ENCODE results near the gene TFAP2A.
A peak's percentile ranks its signal among the peaks of the same experiment; 100 is the strongest.

TFAP2A gene

DNA sequence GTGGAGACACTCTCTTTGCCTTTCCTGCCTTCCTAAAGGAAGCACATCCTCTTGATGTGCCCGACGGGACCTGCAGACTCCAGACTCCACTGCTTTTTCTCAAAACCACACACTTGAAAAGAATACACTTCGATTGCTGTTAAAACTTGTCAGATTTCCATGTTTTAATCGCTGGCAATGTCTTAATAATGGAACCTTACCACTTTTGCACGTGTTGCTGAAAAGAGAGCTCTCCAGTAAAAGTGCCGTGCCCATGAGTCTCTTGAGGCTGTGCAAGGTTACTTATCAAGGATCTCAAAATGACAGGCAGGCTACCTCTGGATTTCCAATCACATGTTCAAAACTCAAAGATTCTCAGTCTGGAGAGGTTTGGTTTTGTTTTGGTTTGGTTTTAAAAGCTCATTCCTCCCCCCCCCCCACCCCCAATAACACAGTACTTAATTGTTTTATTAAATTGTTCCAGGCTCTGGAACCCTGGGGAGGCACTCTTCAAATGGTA lies 12.0 kb upstream of the TFAP2A start:
- peak overlapping the region; percentile 40 to 46 for H3K9ac ChIP-seq (ENCODE audit: low read depth in 1 of 2, low read length in 2 of 2)
- no peaks in the 10 kb centered on the region for H3K36me3 ChIP-seq (ENCODE audit: control insufficient read depth in 1 of 2, insufficient read depth in 2 of 2, low read length in 2 of 2)
- H3K4me1 ChIP-seq (ENCODE audit: control insufficient read depth in 1 of 2, insufficient read depth in 2 of 2, low read length in 2 of 2), result peaks cover 4 to 16% of the 10 kb centered on the region in 2 donors
- H3K27ac ChIP-seq (ENCODE audit: low read depth, low read length), result no peak overlapping the region
- no peaks in the 10 kb centered on the region for H3K9me3 ChIP-seq (ENCODE audit: control insufficient read depth in 1 of 2, low read length in 2 of 2)
- H3K27me3 ChIP-seq (ENCODE audit: control insufficient read depth in 1 of 2, insufficient read depth in 2 of 2, low read length in 2 of 2), result peaks cover 45 to 60% of the 10 kb centered on the region in 2 donors
- H3K4me3 ChIP-seq (ENCODE audit: low read depth in 1 of 2, low read length in 2 of 2), result peak overlapping the region; percentile 74

DNA sequence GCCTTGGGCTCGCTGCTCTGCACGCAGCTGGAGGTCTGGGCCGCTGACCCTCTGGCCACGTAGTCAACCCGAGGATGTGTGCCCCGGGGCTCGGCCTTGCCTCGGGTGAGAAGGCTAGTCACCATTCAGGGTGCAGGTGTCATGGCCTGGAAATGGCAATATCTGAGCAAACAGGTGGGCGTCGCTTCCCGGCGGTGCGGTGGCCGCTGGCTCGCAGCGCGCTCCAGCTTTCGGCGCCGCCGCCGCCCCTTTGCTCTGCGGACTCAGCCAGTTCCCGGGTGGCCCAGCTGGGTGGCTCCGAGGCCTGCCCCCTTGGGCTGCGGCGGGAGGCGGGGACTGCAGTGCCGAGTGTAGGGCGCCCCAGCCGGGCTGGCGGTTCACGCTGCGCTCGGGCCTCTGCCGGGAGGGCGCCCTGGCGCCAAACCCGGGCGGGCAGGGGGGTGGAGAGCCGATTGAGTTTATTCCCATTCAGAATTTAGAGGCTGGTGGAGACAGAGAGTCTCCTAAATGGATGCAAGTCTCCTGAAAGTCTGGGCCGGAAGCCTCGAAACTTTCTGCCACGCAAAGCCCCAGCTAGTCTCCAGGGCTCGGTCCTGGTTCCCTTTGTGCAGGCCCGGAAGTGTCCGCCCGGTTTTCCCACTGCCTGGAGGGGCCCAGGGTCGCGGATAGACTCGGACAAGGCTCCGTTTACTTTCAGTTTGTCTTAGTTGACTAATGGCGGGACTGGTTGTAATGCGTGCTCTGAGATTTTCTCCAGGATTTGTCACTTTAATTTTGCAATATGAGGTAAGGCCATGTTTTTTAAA lies 11.3 kb upstream of the TFAP2A start:
- H3K27me3 ChIP-seq (ENCODE audit: control insufficient read depth in 1 of 2, insufficient read depth in 2 of 2, low read length in 2 of 2), result peaks cover 52 to 66% of the 10 kb centered on the region in 2 donors
- H3K36me3 ChIP-seq (ENCODE audit: control insufficient read depth in 1 of 2, insufficient read depth in 2 of 2, low read length in 2 of 2), result no peaks in the 10 kb centered on the region
- H3K9me3 ChIP-seq (ENCODE audit: control insufficient read depth in 1 of 2, low read length in 2 of 2), result no peaks in the 10 kb centered on the region
- H3K9ac ChIP-seq (ENCODE audit: low read depth in 1 of 2, low read length in 2 of 2), result peak overlapping the region; percentile 40 to 46
- no peak overlapping the region for H3K27ac ChIP-seq (ENCODE audit: low read depth, low read length)
- H3K4me1 ChIP-seq (ENCODE audit: control insufficient read depth in 1 of 2, insufficient read depth in 2 of 2, low read length in 2 of 2), result peaks cover 4 to 16% of the 10 kb centered on the region in 2 donors
- peak overlapping the region; percentile 74 for H3K4me3 ChIP-seq (ENCODE audit: low read depth in 1 of 2, low read length in 2 of 2)

DNA sequence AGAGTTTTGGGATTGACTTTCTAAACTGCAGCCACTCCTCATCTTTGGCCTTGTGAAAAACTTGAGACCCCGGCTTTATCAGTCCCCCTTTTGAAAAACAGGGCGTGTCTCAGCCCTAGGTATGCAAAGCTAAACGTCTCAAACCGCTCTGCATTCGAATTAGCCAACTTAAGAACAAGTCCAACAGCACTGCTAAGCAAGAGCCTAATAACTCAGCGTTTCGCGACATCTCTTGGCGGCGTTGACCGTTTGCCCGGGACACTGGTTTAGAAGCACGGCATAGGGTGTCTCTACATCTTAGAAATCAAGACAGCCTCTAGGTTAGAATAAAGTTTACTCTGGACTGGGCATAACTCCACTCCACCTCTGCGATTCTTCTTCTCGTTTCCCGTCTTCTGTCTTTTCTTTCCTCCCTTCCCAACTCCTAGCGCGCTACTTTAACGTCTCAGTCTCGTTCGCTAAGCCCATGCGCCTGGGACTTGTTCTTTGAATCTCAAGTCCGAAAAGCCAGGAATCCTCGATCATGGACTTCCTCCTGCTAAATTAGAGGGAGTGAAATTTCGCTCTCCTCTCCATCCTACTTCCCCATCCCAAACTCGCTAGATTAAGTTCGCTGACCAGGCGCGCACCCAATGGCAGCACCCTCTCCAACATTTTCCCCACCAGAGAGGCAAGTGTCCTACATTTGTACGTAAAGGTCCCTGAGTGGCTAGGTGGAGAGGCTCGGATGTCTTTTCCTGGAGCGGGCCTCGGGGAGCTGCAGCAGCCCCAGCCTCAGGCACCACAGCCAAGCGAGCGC lies 10.5 kb upstream of the TFAP2A start:
- peak overlapping the region; percentile 74 for H3K4me3 ChIP-seq (ENCODE audit: low read depth in 1 of 2, low read length in 2 of 2)
- no peak overlapping the region for H3K27ac ChIP-seq (ENCODE audit: low read depth, low read length)
- no peaks in the 10 kb centered on the region for H3K9me3 ChIP-seq (ENCODE audit: control insufficient read depth in 1 of 2, low read length in 2 of 2)
- H3K36me3 ChIP-seq (ENCODE audit: control insufficient read depth in 1 of 2, insufficient read depth in 2 of 2, low read length in 2 of 2), result no peaks in the 10 kb centered on the region
- H3K4me1 ChIP-seq (ENCODE audit: control insufficient read depth in 1 of 2, insufficient read depth in 2 of 2, low read length in 2 of 2), result peaks cover 4 to 16% of the 10 kb centered on the region in 2 donors
- H3K9ac ChIP-seq (ENCODE audit: low read depth in 1 of 2, low read length in 2 of 2), result no peak overlapping the region
- H3K27me3 ChIP-seq (ENCODE audit: control insufficient read depth in 1 of 2, insufficient read depth in 2 of 2, low read length in 2 of 2), result peaks cover 60 to 74% of the 10 kb centered on the region in 2 donors

- Histone ChIP-seq H3K9me3 (ENCODE audit: control insufficient read depth in 1 of 2, low read length in 2 of 2) (no peaks in the 10 kb centered on the region), H3K4me3 (ENCODE audit: low read depth in 1 of 2, low read length in 2 of 2) (no peak overlapping the region), H3K9ac (ENCODE audit: low read depth in 1 of 2, low read length in 2 of 2) (no peak overlapping the region), H3K36me3 (ENCODE audit: control insufficient read depth in 1 of 2, insufficient read depth in 2 of 2, low read length in 2 of 2) (no peaks in the 10 kb centered on the region), H3K27me3 (ENCODE audit: control insufficient read depth in 1 of 2, insufficient read depth in 2 of 2, low read length in 2 of 2) (peaks cover 70 to 83% of the 10 kb centered on the region in 2 donors), H3K4me1 (ENCODE audit: control insufficient read depth in 1 of 2, insufficient read depth in 2 of 2, low read length in 2 of 2) (peaks cover 4 to 16% of the 10 kb centered on the region in 2 donors), H3K27ac (ENCODE audit: low read depth, low read length) (no peak overlapping the region)
Measured at GRCh38 chr6:10424040-10424439, 9.2 kb upstream of the TFAP2A start.

- Histone ChIP-seq H3K4me3 (ENCODE audit: low read depth in 1 of 2, low read length in 2 of 2) (no peak overlapping the region), H3K27me3 (ENCODE audit: control insufficient read depth in 1 of 2, insufficient read depth in 2 of 2, low read length in 2 of 2) (peaks cover 81 to 87% of the 10 kb centered on the region in 2 donors), H3K36me3 (ENCODE audit: control insufficient read depth in 1 of 2, insufficient read depth in 2 of 2, low read length in 2 of 2) (no peaks in the 10 kb centered on the region), H3K9ac (ENCODE audit: low read depth in 1 of 2, low read length in 2 of 2) (no peak overlapping the region), H3K4me1 (ENCODE audit: control insufficient read depth in 1 of 2, insufficient read depth in 2 of 2, low read length in 2 of 2) (peaks cover 4 to 16% of the 10 kb centered on the region in 2 donors), H3K9me3 (ENCODE audit: control insufficient read depth in 1 of 2, low read length in 2 of 2) (no peaks in the 10 kb centered on the region), H3K27ac (ENCODE audit: low read depth, low read length) (no peak overlapping the region)
Measured at GRCh38 chr6:10422737-10423034, 7.8 kb upstream of the TFAP2A start.

DNA sequence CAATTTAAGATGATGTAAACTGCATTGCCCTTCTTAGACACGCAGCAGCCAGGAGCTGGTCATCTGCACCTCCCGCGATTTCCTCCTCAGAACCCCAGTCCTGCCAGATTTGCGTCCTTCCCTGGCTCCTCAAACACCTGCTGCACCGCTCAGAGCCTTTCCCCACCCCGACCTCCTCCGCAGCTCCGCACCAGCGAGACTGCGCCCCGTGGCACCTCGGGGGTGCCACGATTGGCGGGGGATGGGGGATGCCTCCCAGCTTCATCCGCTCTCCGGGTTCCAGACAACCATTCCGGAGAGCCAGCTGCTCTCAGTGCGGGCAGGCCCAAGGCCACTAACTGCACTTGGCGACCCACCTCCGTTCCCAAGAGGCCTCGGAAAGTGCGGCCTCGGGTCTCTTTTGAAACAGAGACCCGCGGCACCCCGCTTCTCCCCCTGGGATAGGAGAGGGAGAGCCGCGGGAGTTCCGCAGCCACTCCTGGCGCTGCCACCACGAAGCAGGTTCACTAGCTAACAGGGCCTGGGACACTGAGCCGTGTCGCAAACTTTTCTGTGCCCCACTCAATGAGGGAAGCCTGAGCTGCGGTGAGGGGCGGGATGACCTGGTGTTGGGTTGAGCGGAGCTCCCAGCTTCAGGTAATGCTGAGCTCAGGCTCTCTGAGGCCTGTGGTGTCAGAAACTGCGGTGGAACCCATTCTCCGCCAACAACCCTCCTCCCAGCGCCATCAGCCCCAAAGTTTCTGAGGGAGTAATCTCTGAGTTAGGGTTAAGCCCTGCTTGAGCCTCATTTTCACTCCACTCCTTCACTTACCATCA lies 7.3 kb upstream of the TFAP2A start:
- H3K4me3 ChIP-seq (ENCODE audit: low read depth in 1 of 2, low read length in 2 of 2), result no peak overlapping the region
- H3K27me3 ChIP-seq (ENCODE audit: control insufficient read depth in 1 of 2, insufficient read depth in 2 of 2, low read length in 2 of 2), result peaks cover 86 to 93% of the 10 kb centered on the region in 2 donors
- H3K9me3 ChIP-seq (ENCODE audit: control insufficient read depth in 1 of 2, low read length in 2 of 2), result no peaks in the 10 kb centered on the region
- H3K9ac ChIP-seq (ENCODE audit: low read depth in 1 of 2, low read length in 2 of 2), result no peak overlapping the region
- peaks cover 4 to 16% of the 10 kb centered on the region in 2 donors for H3K4me1 ChIP-seq (ENCODE audit: control insufficient read depth in 1 of 2, insufficient read depth in 2 of 2, low read length in 2 of 2)
- no peaks in the 10 kb centered on the region for H3K36me3 ChIP-seq (ENCODE audit: control insufficient read depth in 1 of 2, insufficient read depth in 2 of 2, low read length in 2 of 2)
- no peak overlapping the region for H3K27ac ChIP-seq (ENCODE audit: low read depth, low read length)

DNA sequence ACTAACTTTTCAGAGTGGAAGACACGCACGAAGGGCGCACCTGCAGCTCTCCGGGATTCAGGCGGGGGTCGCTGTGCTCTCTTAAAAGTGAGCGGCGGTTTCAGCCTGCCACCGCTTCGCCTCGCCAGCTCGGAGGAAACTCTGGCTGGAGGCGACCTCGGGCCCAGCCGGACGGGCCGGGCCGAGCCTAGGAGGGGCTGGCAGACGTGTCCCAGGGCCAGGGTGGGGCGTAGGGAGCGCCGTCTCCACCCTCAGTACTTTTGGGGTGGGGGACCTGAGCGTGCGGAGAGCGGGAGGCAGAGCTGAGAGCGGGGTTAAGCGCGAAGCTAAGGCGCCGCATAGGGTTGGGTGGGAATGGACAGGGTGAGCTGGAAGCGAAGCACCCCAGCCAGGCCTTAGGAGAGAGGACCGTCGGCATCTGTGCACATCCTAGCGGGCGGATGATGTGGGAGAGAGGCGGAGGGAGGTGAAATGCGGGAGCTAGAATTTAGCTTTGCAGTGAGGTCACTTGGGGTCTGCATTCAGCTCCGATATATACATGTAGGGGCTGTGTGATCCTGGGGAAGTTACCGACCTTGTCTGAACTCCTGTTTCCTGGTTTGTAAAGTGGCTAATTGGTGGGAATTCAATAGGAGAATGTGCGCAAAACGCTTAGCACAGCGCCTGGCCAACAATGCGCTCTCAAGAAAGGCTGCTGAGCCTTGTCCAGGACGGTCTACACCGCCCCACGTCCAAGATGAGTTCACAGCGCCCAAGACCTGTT lies 6.5 kb upstream of the TFAP2A start:
- Histone ChIP-seq H3K4me3 (ENCODE audit: low read depth in 1 of 2, low read length in 2 of 2) (no peak overlapping the region), H3K27ac (ENCODE audit: low read depth, low read length) (no peak overlapping the region), H3K9me3 (ENCODE audit: control insufficient read depth in 1 of 2, low read length in 2 of 2) (no peaks in the 10 kb centered on the region), H3K4me1 (ENCODE audit: control insufficient read depth in 1 of 2, insufficient read depth in 2 of 2, low read length in 2 of 2) (peaks cover 0 to 14% of the 10 kb centered on the region in 2 donors), H3K27me3 (ENCODE audit: control insufficient read depth in 1 of 2, insufficient read depth in 2 of 2, low read length in 2 of 2) (peaks cover 91 to 97% of the 10 kb centered on the region in 2 donors), H3K36me3 (ENCODE audit: control insufficient read depth in 1 of 2, insufficient read depth in 2 of 2, low read length in 2 of 2) (no peaks in the 10 kb centered on the region), H3K9ac (ENCODE audit: low read depth in 1 of 2, low read length in 2 of 2) (no peak overlapping the region)

- Histone ChIP-seq H3K27ac (ENCODE audit: low read depth, low read length) (no peak overlapping the region), H3K27me3 (ENCODE audit: control insufficient read depth in 1 of 2, insufficient read depth in 2 of 2, low read length in 2 of 2) (peaks cover 93 to 100% of the 10 kb centered on the region in 2 donors), H3K9ac (ENCODE audit: low read depth in 1 of 2, low read length in 2 of 2) (no peak overlapping the region), H3K4me1 (ENCODE audit: control insufficient read depth in 1 of 2, insufficient read depth in 2 of 2, low read length in 2 of 2) (peaks cover 3 to 12% of the 10 kb centered on the region in 2 donors), H3K9me3 (ENCODE audit: control insufficient read depth in 1 of 2, low read length in 2 of 2) (no peaks in the 10 kb centered on the region), H3K4me3 (ENCODE audit: low read depth in 1 of 2, low read length in 2 of 2) (no peak overlapping the region), H3K36me3 (ENCODE audit: control insufficient read depth in 1 of 2, insufficient read depth in 2 of 2, low read length in 2 of 2) (no peaks in the 10 kb centered on the region)
Measured at GRCh38 chr6:10420546-10421157, 5.8 kb upstream of the TFAP2A start.
